NCI-H524 (cell line): Measurements from ENCODE around the gene NXPE1.

Source experiments
- DNase-seq, 2 experiments: peaks; one replicate each; lab custom pipeline; 2025; lab: John Stamatoyannopoulos, UW

Gene NXPE1

DNA sequence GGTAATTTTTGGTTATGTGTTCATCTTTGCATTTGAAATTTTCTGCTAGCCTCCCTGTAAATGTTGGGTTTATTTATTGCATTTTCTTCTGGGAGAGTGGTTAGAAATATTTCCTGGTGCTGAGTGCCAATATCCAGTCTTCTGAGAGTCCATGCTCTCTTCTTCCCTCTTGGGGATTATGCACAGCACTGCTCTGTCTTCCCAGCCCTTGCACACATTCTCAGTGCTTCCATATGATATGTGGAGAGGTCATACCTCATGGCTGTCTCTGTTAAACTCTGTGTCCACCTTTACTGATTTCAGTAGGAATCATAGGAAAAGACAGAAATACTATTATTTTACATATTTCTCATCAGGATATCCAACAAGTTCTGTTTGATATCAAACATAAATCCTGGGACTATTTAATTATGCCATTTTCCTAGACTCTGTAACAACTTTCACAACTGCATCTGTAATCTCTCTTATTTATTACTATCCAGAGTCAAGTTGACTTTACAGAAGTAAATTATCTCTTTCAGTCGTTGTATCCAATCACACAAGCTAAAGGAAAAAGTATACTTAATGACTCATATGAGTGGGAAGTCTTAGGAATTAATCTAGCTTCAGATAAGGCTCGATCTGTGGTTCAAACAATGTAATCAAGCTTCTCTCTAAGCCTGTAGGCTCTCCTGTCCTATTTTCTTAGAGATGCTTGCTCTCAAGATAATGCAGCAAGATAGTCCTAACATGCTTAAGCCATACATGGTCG lies 2.7 kb upstream of the NXPE1 start:
- no peak for DNase-seq

DNA sequence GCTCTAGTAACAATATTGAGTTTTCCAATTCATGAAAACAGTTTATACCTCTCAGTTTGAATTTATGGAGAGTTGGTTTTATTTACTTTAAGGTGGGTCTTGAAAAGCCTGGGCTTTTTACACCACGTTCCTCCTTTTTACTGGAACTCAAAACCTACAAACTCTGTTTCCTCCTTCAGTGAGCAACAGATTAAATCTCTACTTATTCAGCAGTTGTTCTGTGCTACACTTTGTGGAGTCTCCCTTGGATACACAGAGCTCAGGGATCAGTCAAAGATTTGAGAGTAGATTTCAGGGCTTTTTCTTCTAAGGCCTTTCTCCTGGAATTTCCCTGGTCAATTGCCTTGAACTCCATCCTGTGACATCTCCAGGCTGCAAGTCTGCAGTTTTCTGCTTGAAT lies 3.5 kb downstream of the NXPE1 start:
- DNase-seq = no peak

DNA sequence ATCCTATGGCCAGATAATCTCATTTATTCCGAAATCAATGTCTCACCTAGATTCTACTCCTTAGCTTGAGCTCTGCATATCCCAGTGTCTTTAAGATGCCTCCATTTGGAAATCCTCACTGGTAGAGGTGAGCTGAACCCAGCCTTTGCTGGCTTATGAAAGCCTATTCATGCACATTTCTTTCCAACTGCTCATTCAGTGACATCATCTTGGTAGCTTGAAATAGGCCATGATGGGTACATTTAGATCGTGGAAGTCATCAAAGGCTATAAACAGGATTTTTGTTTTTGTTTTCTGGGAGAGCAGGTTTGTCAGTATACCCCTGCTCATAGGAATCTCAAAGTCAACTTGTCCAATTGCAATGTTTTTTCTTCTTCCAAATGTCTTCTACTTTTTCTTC lies 6.0 kb downstream of the NXPE1 start:
- DNase-seq = no peak

DNA sequence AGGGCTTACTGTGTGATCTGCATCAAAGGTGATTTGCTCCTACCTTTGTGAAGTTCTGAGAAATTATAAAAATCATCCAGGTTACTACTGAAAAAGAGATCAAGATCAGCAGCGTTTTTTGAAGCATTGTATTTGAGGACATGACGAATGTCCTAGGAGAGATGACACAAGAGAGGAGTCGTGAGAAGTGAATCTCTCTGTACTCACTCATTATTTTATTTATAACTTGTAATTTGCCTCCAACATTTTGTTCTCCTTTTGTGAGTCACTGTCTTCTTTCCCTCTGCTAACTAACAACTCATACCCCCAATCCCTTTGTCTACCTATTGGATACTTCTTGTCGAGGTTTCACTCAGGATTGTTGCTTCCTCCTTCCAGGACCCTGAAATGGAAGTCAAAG lies 8.6 kb downstream of the NXPE1 start:
- no peak for DNase-seq

DNA sequence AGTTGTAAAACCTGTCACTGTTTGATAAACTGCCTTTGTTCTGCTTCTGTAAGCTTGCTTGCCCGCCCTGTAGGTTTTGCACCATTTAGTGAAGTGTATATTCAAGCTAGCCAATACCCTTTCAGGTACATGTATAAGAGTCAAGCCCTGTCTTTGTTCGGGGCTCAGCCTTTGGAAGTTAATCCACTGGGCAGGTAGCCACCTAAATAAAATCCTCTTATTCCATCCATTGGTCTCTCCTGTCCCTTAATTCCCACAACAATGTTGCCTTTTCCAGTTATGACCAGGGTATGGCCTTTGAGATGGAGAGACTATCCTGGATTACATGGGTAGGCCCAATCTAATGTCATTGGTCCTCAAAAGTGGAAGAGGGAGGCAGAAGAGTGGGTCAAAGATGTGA lies 34.0 kb downstream of the NXPE1 start:
- DNase-seq = no peak

DNA sequence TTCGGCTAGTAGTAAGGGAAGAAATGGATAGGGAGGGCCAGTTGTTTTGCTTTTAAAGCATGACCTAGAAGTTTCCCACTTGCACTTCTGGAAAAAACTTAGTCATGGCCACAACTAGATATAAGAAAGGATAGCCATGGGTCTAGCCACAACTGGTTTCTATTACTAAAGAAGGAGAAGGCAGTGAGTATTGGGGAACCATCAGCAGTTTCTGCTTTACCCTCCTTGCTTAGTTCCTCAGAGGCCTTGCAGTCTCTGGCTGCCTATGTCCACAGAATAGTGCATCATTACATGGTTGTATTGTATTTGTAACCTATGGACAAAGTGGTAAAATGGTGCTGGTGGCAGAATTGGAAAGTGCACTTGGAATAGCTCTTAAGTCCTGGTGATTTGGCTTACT lies 35.6 kb downstream of the NXPE1 start:
- no peak for DNase-seq

DNA sequence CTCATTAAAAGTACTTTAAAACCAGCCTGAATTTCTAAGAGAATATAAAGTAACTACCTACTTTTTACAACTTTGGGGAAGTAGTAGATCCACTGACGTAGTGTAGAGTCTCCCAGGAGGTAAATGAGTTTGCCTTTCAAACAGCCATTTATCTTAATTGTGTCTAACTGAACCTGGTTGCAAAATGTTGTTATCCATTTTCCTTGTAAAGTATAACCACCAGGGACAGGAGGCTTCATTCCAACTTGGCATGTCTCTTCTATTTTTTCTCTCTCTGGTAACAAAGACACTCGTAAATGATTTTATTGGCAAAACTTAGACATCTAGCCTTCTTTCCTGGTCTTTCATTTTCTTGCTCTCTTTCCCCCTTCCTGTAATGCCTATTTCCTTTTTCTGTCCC lies 36.9 kb downstream of the NXPE1 start:
- no peak for DNase-seq

DNA sequence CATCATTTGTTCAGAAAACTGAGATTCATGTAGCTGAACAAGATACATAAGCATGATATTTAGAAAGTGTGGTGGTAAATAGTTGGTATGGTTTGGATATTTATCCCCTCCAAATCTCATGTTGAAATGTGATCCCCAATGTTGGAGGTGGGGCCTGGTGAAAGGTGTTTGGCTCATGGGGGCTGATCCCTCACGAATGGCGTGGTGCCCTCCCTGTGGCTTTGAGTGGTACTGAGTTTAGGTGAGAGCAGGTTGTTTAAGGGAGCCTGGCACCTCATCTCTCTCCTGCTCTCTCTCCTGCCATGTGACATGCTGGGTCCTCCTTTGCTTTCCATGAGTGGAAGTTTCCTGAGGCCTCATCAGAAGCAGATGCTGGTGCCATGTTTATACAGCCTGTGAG lies 48.1 kb downstream of the NXPE1 start:
- DNase-seq = no peak

DNA sequence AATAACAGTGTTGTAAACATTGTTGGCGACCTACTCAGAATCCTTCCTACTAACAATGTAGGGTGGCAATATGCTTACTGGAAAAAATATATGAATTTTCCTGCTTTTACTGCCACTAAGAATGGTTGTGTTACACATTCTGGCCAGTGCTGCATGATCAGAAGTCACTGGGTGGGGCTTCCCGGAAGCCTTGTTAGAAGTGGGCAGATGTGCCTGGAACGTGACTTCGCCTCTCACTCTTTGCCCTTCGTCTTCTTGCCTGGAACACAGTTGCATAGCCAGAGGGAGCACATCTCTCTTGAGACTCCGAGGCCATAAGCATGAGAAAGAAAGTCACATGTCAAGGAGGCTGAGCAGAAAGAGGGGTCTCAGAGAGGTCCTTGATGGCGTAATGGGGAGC lies 48.6 kb downstream of the NXPE1 start:
- DNase-seq = no peak

DNA sequence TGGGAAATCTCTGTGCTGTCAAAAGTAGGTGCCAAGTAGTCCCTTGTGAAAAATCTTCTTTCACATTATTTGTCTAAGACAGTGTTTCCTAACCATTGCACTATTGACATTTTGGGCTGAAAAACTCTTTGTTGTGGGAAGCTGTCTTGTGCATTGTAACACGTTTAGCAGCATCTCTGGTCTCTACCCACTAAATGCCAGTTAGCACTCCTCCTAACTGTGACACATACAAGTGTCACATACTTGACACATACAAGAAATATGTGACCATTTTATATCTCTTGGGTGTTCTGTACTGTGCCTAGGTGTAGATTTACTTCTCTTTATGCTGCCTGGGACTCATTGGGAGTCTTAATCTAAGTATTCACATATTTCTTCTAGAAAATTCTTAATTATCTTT lies 57.8 kb downstream of the NXPE1 start:
- DNase-seq = no peak

DNA sequence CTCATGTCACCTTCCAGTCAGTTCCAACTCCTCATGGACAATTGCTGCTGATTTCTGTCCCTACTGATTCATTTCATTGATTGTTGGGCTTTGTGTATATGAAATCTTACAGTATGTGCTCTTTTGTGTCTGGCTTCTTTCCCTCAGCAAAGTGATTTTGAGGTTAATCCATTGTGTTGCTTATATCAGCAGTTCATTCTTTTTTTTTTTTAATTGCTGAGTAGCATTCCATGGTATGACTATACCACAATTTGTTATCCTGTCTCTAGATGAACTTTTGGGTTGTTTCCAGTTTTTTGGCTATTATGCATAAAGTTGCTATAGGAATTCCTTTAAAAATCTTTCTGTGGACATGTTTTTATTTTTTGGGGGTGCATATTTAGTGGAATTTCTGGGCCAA lies 59.9 kb downstream of the NXPE1 start:
- DNase-seq = no peak

DNA sequence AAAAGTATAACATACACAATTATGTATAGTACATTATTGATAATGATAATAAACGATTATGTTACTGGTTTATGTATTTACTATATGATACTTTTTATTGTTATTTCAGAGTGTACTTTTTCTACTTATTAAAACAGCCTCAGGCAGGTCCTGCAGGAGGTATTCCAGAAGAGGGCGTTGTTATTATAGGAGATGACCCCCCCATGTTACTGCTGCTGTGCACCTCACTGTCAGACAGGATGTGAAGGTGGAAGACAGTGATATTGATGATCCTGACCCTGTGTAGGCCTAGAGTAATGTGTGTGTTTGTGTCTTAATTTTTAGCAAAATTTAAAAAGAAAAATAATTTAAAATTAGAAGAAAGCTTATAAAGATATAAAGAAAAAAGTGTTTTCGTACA lies 62.8 kb downstream of the NXPE1 start:
- no peak for DNase-seq

DNA sequence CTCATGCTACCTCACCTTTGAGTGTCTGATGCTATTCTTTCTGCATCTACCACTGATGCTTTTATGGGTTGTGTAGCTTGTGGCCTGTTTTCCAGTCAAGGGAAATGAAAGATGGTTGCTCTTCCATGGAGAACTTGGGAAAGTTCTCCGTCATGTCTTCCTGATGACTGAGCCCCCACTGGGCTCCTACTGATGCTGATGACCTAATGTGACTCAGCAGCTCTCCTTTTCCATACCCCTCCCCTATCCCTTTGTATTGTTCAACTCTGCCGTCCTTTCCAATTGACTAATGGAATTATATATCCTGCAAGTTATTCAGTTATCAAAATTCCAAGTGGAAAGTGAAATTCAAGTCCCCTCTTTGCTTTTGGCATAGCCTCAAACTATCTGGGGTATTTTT lies 75.8 kb downstream of the NXPE1 start:
- DNase-seq = no peak

DNA sequence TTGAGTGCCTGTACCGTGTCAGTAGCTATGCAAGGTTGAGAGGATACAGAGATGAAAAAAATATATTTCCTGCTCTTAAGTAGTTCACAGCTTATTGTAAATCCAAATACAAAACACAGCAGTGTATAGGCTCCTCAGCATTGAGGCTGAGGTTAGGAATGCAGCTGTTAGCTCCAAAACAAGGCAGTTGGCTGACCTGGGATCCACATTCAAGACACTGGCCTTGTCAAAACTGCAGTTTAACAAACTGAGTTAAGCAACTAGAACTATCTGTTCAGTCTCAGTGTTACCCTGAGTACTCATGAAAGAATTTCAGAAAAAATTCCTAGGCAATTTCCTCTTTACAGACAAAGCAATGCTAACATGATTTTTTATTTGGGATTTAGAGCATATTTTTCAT lies 77.6 kb downstream of the NXPE1 start:
- no peak for DNase-seq

DNA sequence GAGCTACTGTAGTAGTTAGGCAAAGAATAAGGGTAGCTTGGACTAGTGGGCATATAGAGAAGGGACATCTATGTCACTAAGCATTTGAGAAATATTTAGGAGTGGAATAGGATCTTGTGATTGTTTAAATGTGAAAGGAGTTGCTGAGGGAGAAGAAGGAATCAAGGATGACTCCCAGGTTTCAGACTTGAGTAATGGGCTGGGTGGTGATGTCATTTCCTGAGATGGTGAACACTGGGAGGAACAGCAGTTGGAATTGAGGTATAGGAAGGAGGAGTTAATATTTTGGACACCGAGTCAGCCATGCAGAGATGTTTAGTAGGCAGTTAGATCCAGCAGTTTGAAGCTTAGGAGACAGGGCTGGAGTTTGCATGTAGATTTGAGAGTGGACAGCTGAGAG lies 80.3 kb downstream of the NXPE1 start:
- no peak for DNase-seq

DNA sequence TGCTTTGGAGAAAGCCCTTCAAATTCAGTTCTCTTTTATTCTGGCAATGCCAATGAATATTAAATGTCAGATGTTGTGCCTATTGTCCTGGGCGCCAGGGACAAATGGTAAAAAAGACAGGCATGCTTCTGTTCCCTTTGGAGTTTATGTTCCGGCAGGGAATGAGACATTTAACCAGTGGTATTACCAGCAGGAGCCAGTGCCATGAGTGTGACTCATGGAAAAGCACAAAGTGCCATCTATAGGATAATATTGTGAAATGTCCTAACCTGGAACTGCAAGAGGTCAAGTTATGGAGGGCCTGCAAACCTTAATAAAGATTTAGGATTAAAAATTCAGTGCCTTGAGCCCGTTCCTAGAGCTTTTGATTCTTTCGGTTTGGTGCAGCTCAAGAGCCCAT lies 80.9 kb downstream of the NXPE1 start:
- no peak for DNase-seq

DNA sequence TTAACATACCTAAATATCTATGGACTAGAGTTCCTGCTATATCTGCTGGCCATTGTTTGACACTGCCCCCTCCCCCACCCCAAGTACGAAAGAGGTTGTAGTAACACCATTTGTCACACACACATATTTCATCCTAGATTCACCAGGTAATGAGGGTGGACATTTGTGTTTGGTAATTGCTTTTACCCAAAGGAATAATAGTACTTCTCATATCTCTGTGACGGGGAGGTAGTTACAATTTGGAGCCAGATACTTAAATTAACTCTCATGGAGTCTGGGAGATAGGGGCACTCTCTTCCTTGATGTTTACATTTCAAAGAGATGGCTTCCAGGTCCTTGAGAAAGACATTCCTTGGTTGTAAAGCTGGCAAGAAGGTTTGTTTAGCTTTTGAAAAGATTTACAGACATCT lies 81.7 kb downstream of the NXPE1 start:
- DNase-seq = no peak

DNA sequence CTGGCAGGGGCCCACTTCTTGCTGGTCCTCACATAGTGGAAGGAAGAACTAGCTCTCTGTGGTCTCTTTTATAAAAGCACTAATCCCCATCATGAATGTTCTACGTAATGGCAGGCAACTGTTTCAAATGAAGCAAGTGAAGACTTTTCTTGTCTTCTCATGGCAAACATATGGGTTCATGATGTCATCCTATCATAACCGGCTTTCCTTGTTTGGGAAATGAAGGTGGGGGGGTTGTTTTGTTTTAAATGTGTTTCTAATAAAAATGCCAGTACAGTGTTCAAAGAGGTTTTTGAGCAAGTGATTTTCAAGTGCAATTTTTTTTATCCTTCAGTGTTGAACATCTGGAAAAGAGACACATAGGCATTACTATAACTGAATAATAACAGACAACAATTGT lies 87.0 kb downstream of the NXPE1 start:
- no peak for DNase-seq
